Measurements from ENCODE around the gene PPP6R3.

GRCh38 chr11:68593441-68593840 lies 132.9 kb downstream of the PPP6R3 start:
- TF ChIP-seq CTCF (IDR thresholded peaks at IDR 0.05), result no peak
- TF ChIP-seq POLR2A (IDR thresholded peaks at IDR 0.05), result no peak

Data from esophagus squamous epithelium (tissue), 4 donors.